GM21717 (cell line): ENCODE measurements around the gene PSMA5.
"Not testable (repeated sequence)": the region's sequence is repeated elsewhere in the genome, so short reads cannot be mapped to it uniquely, and the experiment has no call there.

Experiments
- ATAC-seq: cut with Tn5 transposase; IDR thresholded peaks from one replicate; pipeline ENCODE4 v1.9.1; 2021; ENCODE audit warnings: mild to moderate bottlenecking, moderate library complexity; ENCODE audit not compliant: unreplicated experiment

The PSMA5 gene

GRCh38 chr1:109426281-109427170, at the start of gene PSMA5:
PSMA5 (minus strand) TSS chr1:109426448; CDS start chr1:109426330, 118 bp downstream.
- ATAC-seq = peak; percentile 96

DNA sequence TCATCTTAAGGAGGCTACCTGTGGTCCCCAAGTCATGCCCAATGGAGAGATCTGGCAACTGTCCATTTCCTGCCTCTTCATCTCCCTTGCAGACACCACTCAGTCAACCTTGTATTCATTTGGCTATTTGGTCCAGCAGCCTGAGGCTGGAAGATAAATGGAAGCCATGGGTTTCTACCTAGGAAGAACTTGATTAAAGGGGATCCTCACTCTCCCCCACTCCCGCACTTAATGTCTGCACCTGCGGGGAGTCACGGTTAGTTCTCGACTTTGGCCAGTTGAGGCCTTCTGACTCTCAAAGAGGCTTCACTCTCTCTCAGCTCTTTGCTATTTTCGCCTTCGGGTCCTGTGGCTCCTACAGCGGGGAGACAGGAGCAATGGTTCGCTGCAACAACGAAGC, 49.0 kb upstream of the PSMA5 start:
- no peak for ATAC-seq

DNA sequence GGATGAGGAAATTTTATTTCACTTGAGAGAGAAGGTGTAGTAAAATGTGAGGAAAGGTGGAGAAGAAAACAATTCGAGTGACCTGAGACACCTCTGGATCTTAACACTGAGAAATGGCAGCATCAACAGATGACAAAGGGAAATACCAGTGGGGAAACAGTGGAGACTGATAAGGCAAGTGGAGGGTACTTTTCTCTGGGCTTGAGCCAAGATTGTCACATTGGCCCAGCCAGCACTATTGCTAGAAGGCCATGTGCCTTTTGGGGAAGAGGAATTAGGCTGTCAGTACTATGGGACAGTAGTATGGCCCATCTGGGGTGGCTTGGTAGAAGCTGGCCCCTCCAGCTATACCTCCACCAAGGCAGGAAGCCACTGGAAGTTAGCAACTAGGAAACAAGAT, 48.4 kb upstream of the PSMA5 start:
- ATAC-seq = no peak

DNA sequence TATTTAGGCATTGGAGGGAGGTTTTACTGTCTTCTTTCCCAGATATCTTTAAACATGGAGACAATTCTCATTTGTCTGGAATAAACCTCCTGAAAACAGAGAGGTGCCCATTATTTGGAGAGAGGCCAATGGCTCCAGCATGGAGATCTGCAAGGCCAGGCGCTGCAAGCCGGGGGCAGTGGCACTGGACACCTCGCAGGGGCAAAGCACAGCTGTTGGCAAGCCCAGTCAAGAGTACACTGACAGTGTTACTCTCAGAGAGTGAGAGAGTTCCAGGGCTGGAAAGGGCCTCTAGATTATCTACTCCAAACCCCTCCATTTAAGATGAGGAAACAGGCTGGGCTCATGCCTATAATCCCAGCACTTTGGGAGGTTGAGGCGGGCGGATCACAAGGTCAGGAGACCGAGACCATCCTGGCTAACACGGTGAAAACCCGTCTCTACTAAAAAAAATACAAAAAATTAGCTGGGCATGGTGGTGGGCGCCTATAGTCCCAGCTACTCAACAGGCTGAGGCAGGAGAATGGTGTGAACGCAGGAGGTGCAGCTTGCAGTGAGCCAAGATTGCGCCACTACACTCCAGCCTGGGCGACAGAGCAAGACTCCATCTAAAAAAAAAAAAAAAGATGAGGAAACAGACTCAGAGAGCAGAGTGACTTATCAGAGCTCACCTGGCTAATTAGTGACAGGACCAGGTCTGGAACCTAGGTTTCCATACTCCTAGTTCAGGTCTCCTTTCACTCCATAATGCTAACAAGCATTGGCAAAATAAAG, 47.2 kb upstream of the PSMA5 start:
- ATAC-seq = not testable (repeated sequence)

DNA sequence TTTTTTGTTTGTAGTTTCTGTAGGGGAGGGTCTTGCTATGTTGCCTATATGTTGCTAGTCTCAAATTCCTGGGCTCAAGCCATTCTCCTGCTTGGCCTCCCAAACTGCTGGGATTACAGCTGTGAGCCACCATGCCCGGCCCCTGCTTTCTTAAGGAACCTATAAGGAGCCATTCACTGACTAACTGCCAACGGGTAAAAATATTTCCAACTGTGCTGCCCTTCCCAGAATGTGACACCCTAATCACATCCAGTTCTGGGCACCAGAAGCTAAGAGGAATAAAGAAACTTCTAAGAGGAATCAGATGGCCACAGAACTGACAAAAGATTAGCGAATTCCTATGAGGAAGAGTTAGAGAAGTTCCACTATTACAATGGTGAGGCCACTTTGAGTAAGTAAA, 46.5 kb upstream of the PSMA5 start:
- ATAC-seq = no peak

GRCh38 chr1:109470245-109470644, 44.0 kb upstream of the PSMA5 start:
- ATAC-seq = no peak

GRCh38 chr1:109468903-109469302, 42.7 kb upstream of the PSMA5 start:
- no peak for ATAC-seq

DNA sequence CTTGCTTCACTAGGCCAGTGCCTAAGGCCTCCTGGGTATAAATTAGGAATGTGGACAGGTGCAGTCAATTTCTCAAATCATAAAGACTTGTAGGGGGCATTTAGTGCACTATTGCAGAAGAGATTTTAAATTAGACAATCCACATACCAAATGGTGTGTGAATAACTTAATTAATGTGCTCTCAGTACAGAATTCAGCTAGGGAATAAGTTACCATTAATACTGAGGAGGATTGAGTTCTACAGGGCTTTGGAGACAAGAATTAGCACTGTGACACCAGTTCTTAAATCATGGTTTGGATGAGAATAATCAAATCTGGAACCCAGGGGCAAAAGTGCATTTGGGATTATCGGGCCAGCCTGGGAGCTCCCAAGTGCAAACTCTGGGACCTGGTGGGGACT, 41.8 kb upstream of the PSMA5 start:
- ATAC-seq = no peak

GRCh38 chr1:109467301-109467777, 41.1 kb upstream of the PSMA5 start:
- ATAC-seq = no peak

- ATAC-seq = no peak
Measured at GRCh38 chr1:109466452-109467300, 40.4 kb upstream of the PSMA5 start, which contains the start of gene SYPL2. SYPL2 (plus strand) TSS chr1:109466546; CDS start chr1:109466844, 298 bp downstream.

- no peak for ATAC-seq
Measured at GRCh38 chr1:109466125-109466451, 39.8 kb upstream of the PSMA5 start.

GRCh38 chr1:109457819-109458218, 31.6 kb upstream of the PSMA5 start:
- ATAC-seq = no peak

- no peak for ATAC-seq
Measured at GRCh38 chr1:109454497-109455133, 28.4 kb upstream of the PSMA5 start.

- no peak for ATAC-seq
Measured at GRCh38 chr1:109447524-109447923, 21.3 kb upstream of the PSMA5 start.

DNA sequence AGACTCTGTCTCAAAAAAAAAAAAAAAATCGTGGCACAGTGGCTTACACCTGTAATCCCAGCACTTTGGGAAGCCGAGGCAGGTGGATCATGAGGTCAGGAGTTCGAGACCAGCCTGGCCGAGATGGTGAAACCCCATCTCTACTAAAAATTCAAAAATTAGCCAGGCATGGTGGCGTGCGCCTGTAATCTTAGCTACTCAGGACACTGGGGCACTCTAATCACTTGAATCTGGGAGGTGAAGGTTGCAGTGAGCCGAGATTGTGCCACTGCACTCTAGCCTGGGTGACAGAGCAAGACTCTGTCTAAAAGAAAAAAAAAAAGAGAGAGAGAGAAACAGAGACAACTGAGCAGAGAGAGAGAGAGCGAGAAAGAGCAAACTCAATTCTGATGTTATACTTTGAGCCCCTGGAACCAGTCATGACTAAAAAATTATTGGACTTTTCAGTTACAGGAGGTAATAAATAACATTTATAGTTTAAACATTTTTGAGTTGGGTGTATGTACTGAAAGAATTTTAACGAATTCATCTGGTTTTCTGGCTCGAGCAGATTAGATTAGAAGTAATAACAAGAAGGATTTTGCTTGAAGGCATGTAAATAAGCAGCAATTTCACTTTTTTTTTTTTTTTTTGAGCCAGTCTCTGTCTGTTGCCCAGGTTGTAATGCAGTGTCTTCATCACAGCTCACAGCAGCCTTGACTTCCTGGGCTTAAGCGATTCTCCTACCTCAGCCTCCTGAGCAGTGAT, 19.9 kb upstream of the PSMA5 start:
- ATAC-seq = not testable (repeated sequence)

GRCh38 chr1:109444346-109444745, 18.1 kb upstream of the PSMA5 start:
- no peak for ATAC-seq

- no peak for ATAC-seq
Measured at GRCh38 chr1:109443476-109443875, 17.2 kb upstream of the PSMA5 start.

DNA sequence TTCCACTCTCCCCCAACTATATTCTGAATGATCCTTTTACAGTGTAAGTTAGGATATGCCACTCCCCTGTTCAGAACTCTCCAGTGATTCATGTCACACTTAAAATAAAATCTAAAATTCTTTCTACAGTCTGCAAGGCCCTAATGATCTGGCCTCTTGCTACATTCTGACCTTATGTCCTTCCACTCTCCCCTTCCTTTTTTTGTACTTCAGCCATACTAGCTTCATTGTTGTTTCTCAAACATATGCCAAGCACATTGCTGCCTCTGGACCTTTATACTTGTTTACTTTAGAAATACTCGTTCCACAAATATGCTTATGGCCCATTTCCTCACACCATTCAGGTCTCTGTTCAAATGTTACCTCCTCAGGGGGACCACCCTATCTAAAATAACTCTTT, 14.8 kb upstream of the PSMA5 start:
- ATAC-seq = no peak

- peak; percentile 59 for ATAC-seq
Measured at GRCh38 chr1:109438798-109439297, 12.6 kb upstream of the PSMA5 start.

- ATAC-seq = no peak
Measured at GRCh38 chr1:109434484-109434883, 8.2 kb upstream of the PSMA5 start.
